Measurements from ENCODE around the gene B4GALNT2. TPM values are rescaled to one million over a fixed set of nuclear protein-coding genes. Genes with fewer than 3 reads are reported as not detected.

B4GALNT2 gene
- total and polyA plus RNA-seq, 2 donors (not counting 3 experiments of a cell fraction or from before 2014, with no cell fraction given): 0.11 TPM; not detected in 1

DNA sequence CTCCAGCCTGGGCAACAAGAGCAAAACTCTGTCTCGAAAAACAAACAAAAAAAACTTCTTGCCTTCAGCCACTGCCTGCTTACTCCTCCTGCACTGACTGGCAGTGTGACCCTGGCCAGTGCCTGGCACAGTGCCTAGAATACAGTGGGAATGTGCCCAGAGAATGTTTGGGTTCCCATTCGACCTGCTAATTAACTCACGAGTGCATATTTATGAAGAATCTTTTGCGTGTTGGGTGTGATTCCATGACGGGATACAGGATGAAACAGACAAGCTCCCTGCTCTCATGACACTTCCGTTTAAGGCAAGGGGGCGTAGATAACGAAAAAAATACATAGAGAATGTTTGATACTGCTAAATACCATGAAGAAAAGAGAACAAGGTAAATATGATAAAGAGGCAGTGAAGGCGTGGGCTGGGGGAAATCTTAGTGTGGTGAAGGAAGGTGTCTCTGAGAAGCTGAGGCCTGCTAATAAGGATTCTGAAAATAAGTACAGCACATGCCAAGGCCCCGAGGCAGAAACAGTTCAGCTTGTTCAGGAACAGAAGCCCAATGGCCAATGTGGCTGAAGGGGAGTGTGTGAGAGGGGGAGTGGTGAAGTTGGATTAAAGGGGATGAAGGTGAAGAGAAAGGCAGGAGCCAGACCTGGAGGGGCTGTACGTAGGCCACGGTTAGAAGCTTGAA lies 82.2 kb downstream of the B4GALNT2 start:
- Histone ChIP-seq H4K20me1 (replicated peaks; ENCODE audit: control insufficient read depth, extremely low read depth, insufficient read depth, low read length) (no peaks in the 10 kb centered on the region), H3K79me2 (ENCODE audit: control insufficient read depth, insufficient read depth, low read length) (peaks cover 49% of the 10 kb centered on the region), H3K4me3 (replicated peaks in 1 of 3; ENCODE audit: insufficient read depth in 1 of 3, low read depth in 1 of 3, low read length in 3 of 3) (no peak overlapping the region), H3K9me3 (replicated peaks; ENCODE audit: control insufficient read depth, insufficient read depth, low read length) (no peaks in the 10 kb centered on the region), H3K27me3 (ENCODE audit: control insufficient read depth in 2 of 2, insufficient read depth in 2 of 2, low read length in 2 of 2) (no peaks in the 10 kb centered on the region), H2AFZ (ENCODE audit: low read depth, low read length) (no peak overlapping the region), H3K27ac (ENCODE audit: insufficient read depth, low read depth, low read length) (no peak overlapping the region), H3K9me1 (replicated peaks; ENCODE audit: control insufficient read depth, extremely low read depth, insufficient read depth, low read length) (no peaks in the 10 kb centered on the region), H3K9ac (replicated peaks; ENCODE audit: extremely low read depth, insufficient read depth, low read length) (no peak overlapping the region), H3K36me3 (ENCODE audit: control insufficient read depth in 2 of 2, extremely low read depth in 1 of 2, insufficient read depth in 2 of 2, low read length in 2 of 2) (peaks cover 2 to 16% of the 10 kb centered on the region in 2 experiments), H3K4me2 (ENCODE audit: insufficient read depth, low read length) (peak overlapping the region; percentile 27), H3K4me1 (ENCODE audit: control insufficient read depth, extremely low read depth, insufficient read depth, low read length) (peaks cover 49% of the 10 kb centered on the region)
- FAIRE-seq: peak; percentile 73
- intact Hi-C loops (cut with micrococcal nuclease): no loop called here
- no peak for TF ChIP-seq POLR2A (IDR thresholded peaks at IDR 0.05; ENCODE audit: low read depth, low read length)
- TF ChIP-seq EZH2 (IDR thresholded peaks at IDR 0.05; ENCODE audit: borderline replicate concordance, low read depth, low read length, severe bottlenecking): no peak
- POLR2A ChIA-PET: interaction anchor here (0.6 to 0.7 kb wide), 2 partner anchors 28 to 37 kb away, joined by 3 to 4 read pairs; no protein-coding TSS in a partner anchor
- peak; percentile 84 for DNase-seq (ENCODE audit: low read depth, low spot score)
- CTCF ChIA-PET: interaction anchor here (1.6 to 3.7 kb wide), 6 partner anchors 10 to 76 kb away, joined by 3 to 24 read pairs (median 9); no protein-coding TSS in a partner anchor
- dilution Hi-C loops (cut with MboI; ENCODE audit: extremely low pct_ligation_motif_present, low sequenced_read_pairs): no loop called here
- no TSS peak for BruUV-seq (replicated peaks)

DNA sequence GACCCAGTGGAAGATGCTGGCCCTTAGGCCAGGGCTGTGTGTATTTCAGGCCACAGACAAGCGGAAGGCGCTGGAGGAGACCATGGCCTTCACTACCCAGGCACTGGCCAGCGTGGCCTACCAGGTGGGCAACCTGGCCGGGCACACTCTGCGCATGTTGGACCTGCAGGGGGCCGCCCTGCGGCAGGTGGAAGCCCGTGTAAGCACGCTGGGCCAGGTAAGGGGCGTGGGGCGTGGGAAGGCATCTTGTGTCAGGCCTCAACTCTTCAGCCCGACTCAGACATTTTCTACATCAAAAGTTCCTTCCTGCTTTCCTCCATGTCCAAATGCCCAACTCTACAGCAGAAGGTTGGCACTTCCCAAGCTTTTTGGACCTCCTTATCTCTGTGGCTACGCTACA lies 83.9 kb downstream of the B4GALNT2 start:
- DNase-seq (ENCODE audit: low read depth, low spot score) (no peak), FAIRE-seq (no peak)
- no peak overlapping the region for H3K4me3 ChIP-seq (replicated peaks in 1 of 3; ENCODE audit: insufficient read depth in 1 of 3, low read depth in 1 of 3, low read length in 3 of 3)
- H3K36me3 ChIP-seq (ENCODE audit: control insufficient read depth in 2 of 2, extremely low read depth in 1 of 2, insufficient read depth in 2 of 2, low read length in 2 of 2): peaks cover 2 to 18% of the 10 kb centered on the region in 2 experiments
- H3K9me1 ChIP-seq (replicated peaks; ENCODE audit: control insufficient read depth, extremely low read depth, insufficient read depth, low read length): no peaks in the 10 kb centered on the region
- H3K27me3 ChIP-seq (ENCODE audit: control insufficient read depth in 2 of 2, insufficient read depth in 2 of 2, low read length in 2 of 2): no peaks in the 10 kb centered on the region
- peaks cover 38% of the 10 kb centered on the region for H3K79me2 ChIP-seq (ENCODE audit: control insufficient read depth, insufficient read depth, low read length)
- H4K20me1 ChIP-seq (replicated peaks; ENCODE audit: control insufficient read depth, extremely low read depth, insufficient read depth, low read length): no peaks in the 10 kb centered on the region
- H3K4me1 ChIP-seq (ENCODE audit: control insufficient read depth, extremely low read depth, insufficient read depth, low read length): peaks cover 41% of the 10 kb centered on the region
- TF ChIP-seq FOS (IDR thresholded peaks at IDR 0.05; ENCODE audit: borderline replicate concordance, insufficient read depth, low read length): no peak
- TF ChIP-seq, protein P1, sequence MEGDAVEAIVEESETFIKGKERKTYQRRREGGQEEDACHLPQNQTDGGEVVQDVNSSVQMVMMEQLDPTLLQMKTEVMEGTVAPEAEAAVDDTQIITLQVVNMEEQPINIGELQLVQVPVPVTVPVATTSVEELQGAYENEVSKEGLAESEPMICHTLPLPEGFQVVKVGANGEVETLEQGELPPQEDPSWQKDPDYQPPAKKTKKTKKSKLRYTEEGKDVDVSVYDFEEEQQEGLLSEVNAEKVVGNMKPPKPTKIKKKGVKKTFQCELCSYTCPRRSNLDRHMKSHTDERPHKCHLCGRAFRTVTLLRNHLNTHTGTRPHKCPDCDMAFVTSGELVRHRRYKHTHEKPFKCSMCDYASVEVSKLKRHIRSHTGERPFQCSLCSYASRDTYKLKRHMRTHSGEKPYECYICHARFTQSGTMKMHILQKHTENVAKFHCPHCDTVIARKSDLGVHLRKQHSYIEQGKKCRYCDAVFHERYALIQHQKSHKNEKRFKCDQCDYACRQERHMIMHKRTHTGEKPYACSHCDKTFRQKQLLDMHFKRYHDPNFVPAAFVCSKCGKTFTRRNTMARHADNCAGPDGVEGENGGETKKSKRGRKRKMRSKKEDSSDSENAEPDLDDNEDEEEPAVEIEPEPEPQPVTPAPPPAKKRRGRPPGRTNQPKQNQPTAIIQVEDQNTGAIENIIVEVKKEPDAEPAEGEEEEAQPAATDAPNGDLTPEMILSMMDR (IDR thresholded peaks at IDR 0.05; ENCODE audit: extremely low read depth in 1 of 2, insufficient read depth in 1 of 2, low read depth in 1 of 2, low read length in 2 of 2): no peak
- no peak for TF ChIP-seq MYC (IDR thresholded peaks at IDR 0.05; ENCODE audit: low read depth, low read length)
- no peak for TF ChIP-seq POLR2A (IDR thresholded peaks at IDR 0.05; ENCODE audit: low read depth, low read length)
- no peak overlapping the region for H2AFZ ChIP-seq (ENCODE audit: low read depth, low read length)
- ChIA-PET CTCF (interaction anchor here (0.7 to 3.5 kb wide), 4 partner anchors 11 to 25 kb away, joined by 3 to 24 read pairs (median 5); partner anchors contain the start of gene PHOSPHO1), POLR2A (no interaction called here)
- no peak overlapping the region for H3K9ac ChIP-seq (replicated peaks; ENCODE audit: extremely low read depth, insufficient read depth, low read length)
- dilution Hi-C loops (cut with MboI; ENCODE audit: extremely low pct_ligation_motif_present, low sequenced_read_pairs): no loop called here
- no TSS peak for BruUV-seq (replicated peaks)
- H3K4me2 ChIP-seq (ENCODE audit: insufficient read depth, low read length): no peak overlapping the region
- intact Hi-C loops (cut with micrococcal nuclease): no loop called here
- H3K27ac ChIP-seq (ENCODE audit: insufficient read depth, low read depth, low read length): no peak overlapping the region
- no peaks in the 10 kb centered on the region for H3K9me3 ChIP-seq (replicated peaks; ENCODE audit: control insufficient read depth, insufficient read depth, low read length)

Data from endothelial cell of umbilical vein (primary cell).